Endothelial cell of umbilical vein (primary cell): ENCODE results near the gene RNMT.

Experiments used
- EZH2 ChIP-seq: IDR thresholded peaks from 2 replicates; pipeline ENCODE4 v1.6.1; 2012; ENCODE audit warnings: borderline replicate concordance, low read depth, mild to moderate bottlenecking, moderate library complexity, low read length, inconsistent platforms; ENCODE audit not compliant: severe bottlenecking
- TF ChIP-seq, protein P1 (sequence below), 2 donors: IDR thresholded peaks; 1 replicate in 1 of 2; 2 replicates in 1 of 2; pipeline ENCODE4 v1.5.1; 2011; ENCODE audit warnings: low read length in 2 of 2, mild to moderate bottlenecking in 2 of 2, moderate library complexity in 2 of 2, control low read depth in 1 of 2, inconsistent platforms in 1 of 2, low read depth in 1 of 2; ENCODE audit not compliant: insufficient read depth in 1 of 2; ENCODE audit errors: extremely low read depth in 1 of 2

DNA sequence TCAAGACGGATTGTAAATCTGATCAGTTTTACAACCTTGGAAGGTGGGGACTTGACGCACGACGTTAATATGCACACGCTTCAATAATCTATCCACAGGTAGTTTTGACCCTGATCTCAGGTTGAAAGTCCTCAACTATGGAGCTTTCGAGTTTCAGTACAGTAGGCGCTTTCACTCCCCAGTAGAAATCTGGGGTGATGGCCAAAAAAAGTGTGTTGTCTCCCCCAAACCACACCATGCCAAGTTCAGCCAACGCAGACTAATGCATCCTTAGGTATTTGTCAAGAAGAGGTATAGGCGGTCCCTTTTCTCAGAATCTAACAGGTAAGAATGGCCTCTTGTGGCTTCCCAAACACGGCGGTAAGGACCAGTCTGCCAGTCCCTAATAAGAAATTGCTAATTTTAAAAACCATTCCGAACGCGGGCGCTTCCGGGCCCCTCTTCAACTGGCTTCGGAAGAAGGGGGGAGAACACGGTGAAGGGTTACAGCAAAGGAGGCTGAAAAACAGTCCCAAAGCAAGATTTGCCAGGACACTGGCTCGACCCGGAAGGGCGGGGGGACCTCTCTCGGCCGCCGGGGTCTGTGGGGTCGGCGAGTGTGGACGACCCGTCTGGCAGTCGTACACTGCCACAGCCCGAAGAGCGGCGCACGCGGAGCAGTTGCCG is 774 bp upstream of the RNMT start:
- TF ChIP-seq, protein P1, sequence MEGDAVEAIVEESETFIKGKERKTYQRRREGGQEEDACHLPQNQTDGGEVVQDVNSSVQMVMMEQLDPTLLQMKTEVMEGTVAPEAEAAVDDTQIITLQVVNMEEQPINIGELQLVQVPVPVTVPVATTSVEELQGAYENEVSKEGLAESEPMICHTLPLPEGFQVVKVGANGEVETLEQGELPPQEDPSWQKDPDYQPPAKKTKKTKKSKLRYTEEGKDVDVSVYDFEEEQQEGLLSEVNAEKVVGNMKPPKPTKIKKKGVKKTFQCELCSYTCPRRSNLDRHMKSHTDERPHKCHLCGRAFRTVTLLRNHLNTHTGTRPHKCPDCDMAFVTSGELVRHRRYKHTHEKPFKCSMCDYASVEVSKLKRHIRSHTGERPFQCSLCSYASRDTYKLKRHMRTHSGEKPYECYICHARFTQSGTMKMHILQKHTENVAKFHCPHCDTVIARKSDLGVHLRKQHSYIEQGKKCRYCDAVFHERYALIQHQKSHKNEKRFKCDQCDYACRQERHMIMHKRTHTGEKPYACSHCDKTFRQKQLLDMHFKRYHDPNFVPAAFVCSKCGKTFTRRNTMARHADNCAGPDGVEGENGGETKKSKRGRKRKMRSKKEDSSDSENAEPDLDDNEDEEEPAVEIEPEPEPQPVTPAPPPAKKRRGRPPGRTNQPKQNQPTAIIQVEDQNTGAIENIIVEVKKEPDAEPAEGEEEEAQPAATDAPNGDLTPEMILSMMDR (IDR thresholded peaks at IDR 0.05; ENCODE audit: extremely low read depth in 1 of 2, insufficient read depth in 1 of 2, low read depth in 1 of 2, low read length in 2 of 2): no peak
- no peak for TF ChIP-seq EZH2
